ENCODE measurements around the gene TOB2.

- TF ChIP-seq CTCF (IDR thresholded peaks at IDR 0.05; ENCODE audit: low read length) (no peak), EZH2 (IDR thresholded peaks at IDR 0.05; ENCODE audit: borderline replicate concordance, low read length) (no peak)
Measured at GRCh38 chr22:41395531-41396240, 50.9 kb downstream of the TOB2 start.

Data from OCI-LY1 (cell line).